H9 (cell line): ENCODE measurements around the gene SLC38A3. TPM values are rescaled to one million over a fixed set of nuclear protein-coding genes. Genes with fewer than 3 reads are reported as not detected.

Experiments
- DNase-seq: peaks from one replicate; pipeline ENCODE4 v3.0.0-alpha.2; 2017
- H2AFZ ChIP-seq: one replicate; pipeline ENCODE4 v1.6.1; 2013; ENCODE audit warnings: mild to moderate bottlenecking, low read length, control low read depth, moderate library complexity
- H2AK5ac ChIP-seq: 2 replicates; pipeline ENCODE4 v1.6.1; 2013; ENCODE audit warnings: low read length, control low read depth, mixed read lengths; ENCODE audit not compliant: insufficient read length
- H2BK120ac ChIP-seq: one replicate; pipeline ENCODE4 v1.6.1; 2013; ENCODE audit warnings: low read depth, mild to moderate bottlenecking, low read length, control low read depth, inconsistent platforms; ENCODE audit not compliant: poor library complexity, severe bottlenecking
- H2BK12ac ChIP-seq: 2 replicates; pipeline ENCODE4 v1.6.1; 2013; ENCODE audit warnings: low read length, control low read depth, mixed read lengths, low read depth; ENCODE audit not compliant: insufficient read length
- H2BK15ac ChIP-seq: 2 replicates; pipeline ENCODE4 v1.6.1; 2013; ENCODE audit warnings: low read depth, low read length, control low read depth
- H2BK20ac ChIP-seq: one replicate; pipeline ENCODE4 v1.6.1; 2013; ENCODE audit warnings: low read depth, mild to moderate bottlenecking, low read length, control low read depth, inconsistent platforms; ENCODE audit not compliant: poor library complexity, severe bottlenecking
- H2BK5ac ChIP-seq: 2 replicates; pipeline ENCODE4 v1.6.1; 2013; ENCODE audit warnings: low read length, control low read depth, mixed read lengths; ENCODE audit not compliant: insufficient read length
- H3K14ac ChIP-seq: 2 replicates; pipeline ENCODE4 v1.6.1; 2013; ENCODE audit warnings: low read length, control low read depth; ENCODE audit not compliant: insufficient read depth
- H3K18ac ChIP-seq: 2 replicates; pipeline ENCODE4 v1.6.1; 2013; ENCODE audit warnings: low read depth, mild to moderate bottlenecking, mixed read lengths, low read length, control low read depth; ENCODE audit not compliant: insufficient read length
- H3K23ac ChIP-seq: 2 replicates; pipeline ENCODE4 v1.6.1; 2013; ENCODE audit warnings: low read length, control low read depth, mixed read lengths, low read depth; ENCODE audit not compliant: insufficient read length
- H3K23me2 ChIP-seq: 2 replicates; pipeline ENCODE4 v1.6.1; 2013; ENCODE audit warnings: low read depth, mild to moderate bottlenecking, mixed read lengths, low read length, control low read depth; ENCODE audit not compliant: insufficient read length, poor library complexity, severe bottlenecking
- H3K27ac ChIP-seq: 2 replicates; pipeline ENCODE4 v1.5.1; 2013; ENCODE audit warnings: low read length, control low read depth, mixed read lengths, low read depth; ENCODE audit not compliant: insufficient read length
- H3K27me3 ChIP-seq: 2 replicates; pipeline ENCODE4 v1.6.1; 2013; ENCODE audit warnings: low read length, control low read depth, inconsistent platforms; ENCODE audit not compliant: insufficient read depth
- H3K4ac ChIP-seq: 2 replicates; pipeline ENCODE4 v1.6.1; 2013; ENCODE audit warnings: low read depth, mild to moderate bottlenecking, control low read depth, inconsistent platforms, low read length, moderate library complexity
- H3K4me1 ChIP-seq: 2 replicates; pipeline ENCODE4 v1.6.1; 2013; ENCODE audit warnings: low read length, control low read depth, inconsistent platforms; ENCODE audit not compliant: insufficient read depth
- H3K4me2 ChIP-seq: 2 replicates; pipeline ENCODE4 v1.6.1; 2013; ENCODE audit warnings: low read length, control low read depth, mixed read lengths; ENCODE audit not compliant: insufficient read length, insufficient read depth
- H3K56ac ChIP-seq: 2 replicates; pipeline ENCODE4 v1.6.1; 2013; ENCODE audit warnings: low read depth, mild to moderate bottlenecking, mixed read lengths, low read length, control low read depth; ENCODE audit not compliant: insufficient read length
- H3K79me1 ChIP-seq: 2 replicates; pipeline ENCODE4 v1.6.1; 2013; ENCODE audit warnings: low read depth, mild to moderate bottlenecking, moderate library complexity, low read length, control low read depth, inconsistent platforms; ENCODE audit not compliant: insufficient read depth, poor library complexity, severe bottlenecking
- H3K79me2 ChIP-seq: 2 replicates; pipeline ENCODE4 v1.6.1; 2013; ENCODE audit warnings: low read length, control low read depth, inconsistent platforms; ENCODE audit not compliant: insufficient read depth
- H3K9ac ChIP-seq: 2 replicates; pipeline ENCODE4 v1.6.1; 2013; ENCODE audit warnings: low read length, control low read depth, mixed read lengths; ENCODE audit not compliant: insufficient read length; ENCODE audit errors: extremely low read depth
- H3K9me3 ChIP-seq: one replicate; pipeline ENCODE4 v1.6.1; 2013; ENCODE audit warnings: low read depth, low read length, inconsistent platforms; ENCODE audit not compliant: control insufficient read depth
- H3T11ph ChIP-seq: one replicate; pipeline ENCODE4 v1.6.1; 2013; ENCODE audit warnings: mild to moderate bottlenecking, low read length, control low read depth, inconsistent platforms
- H4K20me1 ChIP-seq: one replicate; pipeline ENCODE4 v1.6.1; 2013; ENCODE audit not compliant: control insufficient read depth, insufficient read length, insufficient read depth
- H4K5ac ChIP-seq: 2 replicates; pipeline ENCODE4 v1.6.1; 2013; ENCODE audit warnings: low read depth, mild to moderate bottlenecking, mixed read lengths, low read length, control low read depth; ENCODE audit not compliant: insufficient read length
- H4K8ac ChIP-seq: replicated peaks from 2 replicates; pipeline ENCODE4 v1.6.1; 2013; ENCODE audit warnings: low read length, control low read depth, mixed read lengths, low read depth; ENCODE audit not compliant: insufficient read length
- H4K91ac ChIP-seq: 2 replicates; pipeline ENCODE4 v1.6.1; 2013; ENCODE audit warnings: low read depth, mild to moderate bottlenecking, moderate library complexity, mixed read lengths, low read length, control low read depth; ENCODE audit not compliant: insufficient read length
- H3K27ac Mint-ChIP-seq, 3 experiments: 2 replicates in 2 of 3; 3 replicates in 1 of 3; pipeline ENCODE4 v1.8.0; 2020 to 2021; ENCODE audit warnings: mixed read lengths in 3 of 3, mild to moderate bottlenecking in 1 of 3, moderate library complexity in 1 of 3
- H3K27me3 Mint-ChIP-seq: 2 replicates; pipeline ENCODE4 v1.8.0; 2021; ENCODE audit warnings: low read depth, mild to moderate bottlenecking, moderate library complexity, mixed read lengths
- H3K36me3 Mint-ChIP-seq, 3 experiments: 2 replicates in 2 of 3; 3 replicates in 1 of 3; pipeline ENCODE4 v1.8.0; 2020 to 2021; ENCODE audit warnings: low read depth in 3 of 3, mixed read lengths in 3 of 3; ENCODE audit not compliant: insufficient read depth in 1 of 3
- H3K4me1 Mint-ChIP-seq, 2 experiments: 2 replicates each; pipeline ENCODE4 v1.8.0; 2020; ENCODE audit warnings: mixed read lengths in 2 of 2
- H3K4me3 Mint-ChIP-seq, 2 experiments: 2 replicates in 1 of 2; 3 replicates in 1 of 2; pipeline ENCODE4 v1.8.0; 2020 to 2021; ENCODE audit warnings: mild to moderate bottlenecking in 2 of 2, mixed read lengths in 2 of 2, moderate library complexity in 1 of 2
- H3K9me3 Mint-ChIP-seq, 2 experiments: 2 replicates in 1 of 2; 3 replicates in 1 of 2; pipeline ENCODE4 v1.8.0; 2020; ENCODE audit warnings: mild to moderate bottlenecking in 2 of 2, mixed read lengths in 2 of 2, moderate library complexity in 1 of 2
- WGBS: extraction: QIAGEN DNeasy Blood & Tissue Kit; methylation state at CpG from one replicate; pipeline ENCODE4 v1.1.7; 2013; ENCODE audit warnings: missing lambda C conversion rate, low lambda C conversion rate, mixed read lengths; ENCODE audit not compliant: insufficient read length; ENCODE audit errors: extremely low coverage; 5-methylcytosine and 5-hydroxymethylcytosine counted together
- total RNA-seq: library from RNA; stranded (reverse); gene quantifications from 2 replicates; pipeline ENCODE4 v1.2.1, GENCODE V29; 2021
- TF ChIP-seq, protein P1 (sequence below): fragments of 200-600 bp; sonication (generic); conservative IDR thresholded peaks from 3 replicates; pipeline ENCODE4 v1.8.0; 2021; ENCODE audit warnings: antibody characterized with exemption, mild to moderate bottlenecking

The SLC38A3 gene
- total RNA-seq, 1 experiment from 2014 or later = 1.4 TPM

DNA sequence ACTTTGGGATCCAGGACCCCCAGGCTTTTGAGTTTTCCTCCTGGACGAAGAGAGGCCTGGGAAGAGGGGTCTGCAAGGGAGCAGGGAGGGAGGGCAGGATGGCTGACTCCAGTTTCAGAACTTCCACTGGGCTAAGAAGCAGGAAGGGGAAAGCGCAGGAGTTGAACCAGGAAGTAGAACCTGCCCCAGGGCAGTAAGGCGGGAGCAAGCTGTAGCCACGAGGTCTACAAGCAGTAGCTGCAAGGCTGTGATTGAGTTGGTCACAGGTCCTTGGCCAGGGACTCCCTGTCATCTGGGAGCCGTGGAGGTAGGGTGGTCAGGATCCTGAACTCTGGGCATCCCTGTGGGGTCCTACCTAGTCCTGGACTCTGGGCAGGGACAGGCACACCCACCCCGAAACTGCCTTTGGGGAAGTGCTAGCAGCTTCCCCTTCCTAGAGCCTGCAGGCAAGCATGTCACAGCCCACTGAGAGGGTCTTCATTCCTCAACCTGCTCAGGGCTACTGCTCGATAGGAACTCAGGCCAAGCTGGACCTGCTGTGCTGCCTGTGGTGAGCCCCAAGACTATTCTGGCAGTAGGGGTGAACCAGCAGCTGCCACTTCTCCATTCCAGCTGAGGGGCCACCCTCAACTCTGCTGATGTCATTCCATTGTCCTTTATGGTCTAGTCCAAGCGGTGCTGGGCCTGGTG is 25.2 kb downstream of the SLC38A3 start:
- H3K79me1 ChIP-seq = no peaks in the 10 kb centered on the region
- H3K4me1 ChIP-seq = no peaks in the 10 kb centered on the region
- H3K79me2 ChIP-seq = no peaks in the 10 kb centered on the region
- Mint-ChIP-seq H3K36me3 (no peaks in the 10 kb centered on the region; a peak in 1 of 7 replicates), H3K4me3 (no peak overlapping the region), H3K9me3 (peaks cover 0 to 2% of the 10 kb centered on the region in 2 experiments; a peak in 3 of 5 replicates), H3K4me1 (peaks cover 36 to 48% of the 10 kb centered on the region in 2 experiments), H3K27ac (no peak overlapping the region), H3K27me3 (peaks cover 22% of the 10 kb centered on the region)
- no peak overlapping the region for H3K4me2 ChIP-seq
- H3K56ac ChIP-seq = no peak overlapping the region
- H3K27me3 ChIP-seq = no peaks in the 10 kb centered on the region
- no peak overlapping the region for H2AK5ac ChIP-seq
- H2BK120ac ChIP-seq = no peak overlapping the region
- TF ChIP-seq, protein P1, sequence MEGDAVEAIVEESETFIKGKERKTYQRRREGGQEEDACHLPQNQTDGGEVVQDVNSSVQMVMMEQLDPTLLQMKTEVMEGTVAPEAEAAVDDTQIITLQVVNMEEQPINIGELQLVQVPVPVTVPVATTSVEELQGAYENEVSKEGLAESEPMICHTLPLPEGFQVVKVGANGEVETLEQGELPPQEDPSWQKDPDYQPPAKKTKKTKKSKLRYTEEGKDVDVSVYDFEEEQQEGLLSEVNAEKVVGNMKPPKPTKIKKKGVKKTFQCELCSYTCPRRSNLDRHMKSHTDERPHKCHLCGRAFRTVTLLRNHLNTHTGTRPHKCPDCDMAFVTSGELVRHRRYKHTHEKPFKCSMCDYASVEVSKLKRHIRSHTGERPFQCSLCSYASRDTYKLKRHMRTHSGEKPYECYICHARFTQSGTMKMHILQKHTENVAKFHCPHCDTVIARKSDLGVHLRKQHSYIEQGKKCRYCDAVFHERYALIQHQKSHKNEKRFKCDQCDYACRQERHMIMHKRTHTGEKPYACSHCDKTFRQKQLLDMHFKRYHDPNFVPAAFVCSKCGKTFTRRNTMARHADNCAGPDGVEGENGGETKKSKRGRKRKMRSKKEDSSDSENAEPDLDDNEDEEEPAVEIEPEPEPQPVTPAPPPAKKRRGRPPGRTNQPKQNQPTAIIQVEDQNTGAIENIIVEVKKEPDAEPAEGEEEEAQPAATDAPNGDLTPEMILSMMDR = no peak
- WGBS = no CpG with 5 or more reads among the region's 8 CpGs
- no peak overlapping the region for H3K23ac ChIP-seq
- no peak overlapping the region for H4K8ac ChIP-seq
- H3K9ac ChIP-seq = no peak overlapping the region
- H4K5ac ChIP-seq = no peak overlapping the region
- H3K14ac ChIP-seq = no peak overlapping the region
- DNase-seq = no peak
- no peak overlapping the region for H4K91ac ChIP-seq
- no peak overlapping the region for H2BK12ac ChIP-seq
- no peak overlapping the region for H2AFZ ChIP-seq
- no peak overlapping the region for H3T11ph ChIP-seq
- no peaks in the 10 kb centered on the region for H3K9me3 ChIP-seq
- H3K18ac ChIP-seq = no peak overlapping the region
- H3K23me2 ChIP-seq = peaks cover 12% of the 10 kb centered on the region
- H2BK15ac ChIP-seq = no peak overlapping the region
- no peak overlapping the region for H3K27ac ChIP-seq
- H3K4ac ChIP-seq = no peak overlapping the region
- H4K20me1 ChIP-seq = no peaks in the 10 kb centered on the region
- H2BK5ac ChIP-seq = no peak overlapping the region
- H2BK20ac ChIP-seq = no peak overlapping the region
